HG02678 (cell line): ENCODE data around the gene TLE3.

ENCODE experiments used
- ATAC-seq: cut with Tn5 transposase; IDR thresholded peaks from one replicate; pipeline ENCODE4 v1.9.1; 2021; ENCODE audit warnings: mild to moderate bottlenecking, moderate library complexity; ENCODE audit not compliant: unreplicated experiment

TLE3 gene

DNA sequence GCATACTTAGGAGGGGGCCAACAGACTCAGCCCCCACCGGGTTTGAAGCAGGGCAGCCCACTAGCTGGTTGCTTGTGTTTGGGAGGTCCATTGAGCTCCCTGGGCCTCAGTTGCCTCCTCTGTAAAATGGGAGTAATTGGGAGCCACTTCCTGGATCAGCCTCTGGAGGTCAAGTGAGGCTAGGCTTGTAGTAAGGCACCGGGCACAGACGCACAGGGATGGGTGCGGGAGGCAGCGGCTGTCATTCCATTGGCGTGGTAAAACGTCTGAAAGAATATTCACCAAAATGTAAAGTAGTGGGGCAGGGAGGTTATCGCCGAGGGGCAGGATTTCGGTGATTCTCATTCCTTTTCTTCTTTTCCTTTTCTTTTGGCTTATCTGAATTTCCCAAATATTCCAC, 64.6 kb downstream of the TLE3 start:
- ATAC-seq = no peak

DNA sequence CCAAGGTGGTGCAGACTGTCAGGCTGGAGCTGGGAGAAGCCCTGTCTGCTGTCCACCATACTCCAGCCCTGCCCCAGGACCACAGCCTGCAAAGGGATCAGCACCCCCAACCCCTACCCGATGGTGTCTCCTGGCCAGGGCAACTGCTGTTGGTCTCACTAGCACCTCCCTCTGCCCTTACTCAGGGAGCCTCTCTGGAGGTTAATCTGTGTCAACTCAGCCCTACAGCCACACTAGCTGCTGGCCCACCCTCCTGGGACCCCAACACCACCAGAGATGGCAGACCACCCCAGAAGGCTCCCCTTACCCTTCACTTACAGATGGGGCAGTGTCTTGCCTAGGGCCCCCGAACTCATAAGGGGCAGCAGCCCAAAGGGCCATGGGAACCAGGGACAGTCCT, 65.2 kb downstream of the TLE3 start:
- ATAC-seq = no peak

DNA sequence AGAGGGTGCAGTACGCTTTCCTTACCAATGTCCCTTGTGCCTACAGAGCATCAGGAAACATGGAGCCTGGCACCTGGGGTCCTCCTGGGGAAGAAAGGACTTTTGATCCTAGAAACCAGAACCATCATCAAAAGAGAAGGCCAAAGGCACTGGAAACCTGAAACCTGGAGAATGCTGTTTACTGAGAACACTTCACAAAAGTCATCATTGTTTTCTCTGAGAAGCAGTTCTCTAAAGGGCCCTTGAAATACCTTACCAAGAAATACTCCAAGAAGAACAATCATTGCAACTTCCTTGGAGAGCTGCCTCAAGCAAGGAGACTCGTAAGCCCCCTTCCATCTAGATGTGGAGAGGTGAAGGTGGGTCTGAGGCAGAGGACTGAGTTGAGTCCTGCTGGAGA, 66.0 kb downstream of the TLE3 start:
- no peak for ATAC-seq

DNA sequence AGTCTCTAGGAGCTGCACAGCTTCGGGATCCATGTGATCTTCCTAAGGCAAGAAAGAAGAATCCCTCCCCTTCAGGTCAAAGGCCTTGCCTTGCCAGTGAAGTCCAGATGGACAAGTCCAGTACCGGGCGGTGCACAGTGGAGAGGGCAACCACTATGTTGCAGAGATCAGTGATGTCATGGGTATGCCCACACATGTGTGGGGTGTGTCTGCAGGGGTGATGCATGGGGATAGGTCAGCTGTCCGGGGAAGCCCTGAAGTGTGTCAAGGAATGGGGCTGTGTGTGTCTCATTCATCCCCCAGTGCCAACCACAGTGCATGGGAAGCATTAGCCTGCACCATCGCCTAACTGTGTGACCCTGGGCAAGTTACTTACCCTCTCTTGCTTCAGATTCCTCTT, 66.5 kb downstream of the TLE3 start:
- no peak for ATAC-seq

DNA sequence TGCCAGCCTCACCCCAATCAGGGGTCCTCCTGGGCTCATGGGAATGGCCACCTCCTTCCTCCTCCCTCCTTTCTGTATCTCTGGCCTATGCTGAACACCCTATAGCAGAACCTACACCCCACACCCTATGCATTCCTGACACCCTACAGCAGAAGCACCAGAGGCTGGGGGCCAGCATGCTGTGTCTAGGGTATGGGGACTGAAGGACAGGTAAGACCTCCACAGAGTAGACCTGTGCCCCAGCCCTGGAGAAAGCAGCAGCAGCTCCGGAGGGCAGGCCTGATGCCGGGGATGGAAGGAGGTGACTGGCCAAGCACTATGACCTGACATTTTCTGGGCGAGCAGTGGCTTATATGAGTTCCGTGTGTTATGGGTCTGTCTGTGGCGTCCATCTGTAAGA, 66.9 kb downstream of the TLE3 start:
- no peak for ATAC-seq

DNA sequence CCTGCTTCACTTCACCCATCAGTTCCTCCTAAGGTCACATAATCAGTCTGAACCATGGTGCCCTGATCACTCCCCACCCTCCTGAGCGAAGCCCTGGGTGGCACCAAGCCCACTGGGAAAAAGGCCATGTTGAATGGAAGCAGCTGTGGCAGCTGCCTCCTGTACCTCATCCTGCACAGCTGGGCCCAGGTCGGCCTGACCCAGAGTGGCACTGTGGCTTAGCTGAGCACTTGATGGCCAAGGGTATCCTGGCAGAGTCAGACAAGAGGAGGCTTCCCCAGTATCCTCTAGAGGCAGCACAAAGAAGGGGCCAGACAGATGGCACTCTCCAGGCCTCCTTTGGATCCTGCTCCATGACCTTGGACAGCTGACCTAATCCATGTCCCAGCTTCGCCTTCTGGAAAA, 68.4 kb downstream of the TLE3 start:
- ATAC-seq = no peak

DNA sequence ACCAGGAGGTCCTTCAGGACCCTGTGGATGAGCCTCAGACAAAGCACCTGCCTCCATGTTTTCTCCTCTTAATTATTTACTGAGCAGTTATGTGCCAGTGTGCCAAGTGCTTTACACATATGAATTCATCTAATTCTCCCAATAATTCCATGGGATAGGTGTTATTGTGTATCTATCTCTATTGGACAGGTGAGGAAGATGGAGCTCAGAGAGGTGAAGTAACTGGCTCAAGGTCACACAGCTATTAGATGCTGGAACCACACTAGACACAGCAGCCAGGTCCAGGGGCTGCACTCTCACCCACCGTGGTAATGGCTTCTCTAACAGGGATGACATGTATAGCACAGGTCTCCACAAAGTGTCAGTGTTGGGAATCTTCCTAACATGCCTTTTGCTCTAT, 70.2 kb downstream of the TLE3 start:
- no peak for ATAC-seq

DNA sequence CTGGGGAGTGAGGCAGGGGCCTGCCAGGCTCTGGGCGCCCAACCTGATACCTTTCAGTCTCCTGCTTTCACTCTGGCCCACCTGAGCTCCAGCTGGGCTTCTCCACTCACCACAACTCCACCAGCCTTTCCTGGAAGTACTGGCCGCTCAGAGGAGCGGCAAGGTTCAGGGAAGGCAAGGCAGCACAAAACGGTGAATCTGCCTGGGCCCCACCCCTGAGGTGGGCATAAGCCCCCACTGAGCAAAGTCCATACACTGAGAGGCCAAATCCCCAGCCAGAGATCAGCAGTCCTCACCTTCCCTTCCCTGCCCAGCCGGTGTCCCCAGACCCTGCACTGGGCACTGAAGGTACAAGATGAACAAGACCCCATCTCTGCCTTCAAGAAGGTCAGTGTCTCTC, 70.7 kb downstream of the TLE3 start:
- no peak for ATAC-seq

DNA sequence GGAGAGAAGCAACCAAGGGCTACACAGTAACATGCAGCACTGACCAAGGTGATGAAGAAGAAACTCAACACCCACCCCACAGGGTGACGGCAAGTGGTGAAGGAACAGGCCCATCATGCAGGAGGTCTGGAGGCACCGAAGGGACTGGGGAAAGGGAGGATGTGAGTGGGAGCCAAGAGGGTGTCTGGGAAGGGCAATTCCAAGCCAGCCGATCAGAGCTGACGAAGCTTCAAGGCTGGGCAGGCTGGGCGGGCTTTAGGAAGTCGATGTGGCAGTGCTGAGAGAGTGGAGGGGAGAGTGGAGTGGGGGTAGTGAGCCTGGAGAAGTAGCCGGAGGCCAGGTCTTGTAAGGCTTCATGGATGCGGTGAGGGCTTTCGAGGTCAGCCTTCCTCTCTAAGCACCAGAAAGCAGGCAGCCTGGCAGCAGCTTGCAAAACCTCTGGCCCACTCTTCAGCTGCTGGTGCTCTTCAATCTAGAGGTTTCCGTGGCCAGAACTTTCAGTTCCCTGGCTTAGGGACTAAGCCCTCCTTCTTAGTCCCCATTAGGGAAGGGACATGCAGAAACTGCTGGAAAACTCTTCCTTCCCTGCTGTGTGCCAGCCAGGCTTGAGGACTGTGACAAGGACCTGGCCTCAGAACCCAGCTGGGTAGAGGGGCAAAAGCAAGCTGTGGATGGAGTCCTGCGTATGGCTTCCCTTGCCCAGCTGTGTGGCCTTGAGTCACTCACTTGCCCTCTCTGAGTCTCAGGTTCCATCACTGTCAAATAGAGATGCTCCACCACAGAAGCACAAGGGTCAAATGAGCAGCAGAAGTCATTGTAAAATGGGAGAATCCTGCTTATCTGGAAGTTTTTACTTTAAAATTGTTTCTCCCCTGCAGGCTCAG, 72.1 kb downstream of the TLE3 start:
- ATAC-seq = no peak

DNA sequence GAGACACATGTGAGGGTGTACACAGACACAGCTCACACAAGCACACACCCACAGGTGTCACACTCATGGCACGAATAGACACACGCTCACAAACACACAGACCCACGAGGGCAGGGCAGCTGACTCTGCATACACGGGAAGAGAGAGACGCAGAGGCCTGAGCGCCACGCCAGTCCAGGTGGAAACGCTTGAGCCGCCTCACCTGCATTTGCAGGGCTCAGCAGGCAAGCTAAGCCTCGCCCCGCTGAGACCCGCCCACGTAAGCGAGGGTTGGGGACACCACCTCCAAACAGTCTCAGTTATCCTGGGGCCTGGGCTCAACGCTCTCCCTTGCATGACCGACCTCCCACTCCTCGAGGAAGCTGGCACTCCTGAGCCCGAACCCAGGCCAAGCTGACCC, 73.2 kb downstream of the TLE3 start:
- no peak for ATAC-seq

DNA sequence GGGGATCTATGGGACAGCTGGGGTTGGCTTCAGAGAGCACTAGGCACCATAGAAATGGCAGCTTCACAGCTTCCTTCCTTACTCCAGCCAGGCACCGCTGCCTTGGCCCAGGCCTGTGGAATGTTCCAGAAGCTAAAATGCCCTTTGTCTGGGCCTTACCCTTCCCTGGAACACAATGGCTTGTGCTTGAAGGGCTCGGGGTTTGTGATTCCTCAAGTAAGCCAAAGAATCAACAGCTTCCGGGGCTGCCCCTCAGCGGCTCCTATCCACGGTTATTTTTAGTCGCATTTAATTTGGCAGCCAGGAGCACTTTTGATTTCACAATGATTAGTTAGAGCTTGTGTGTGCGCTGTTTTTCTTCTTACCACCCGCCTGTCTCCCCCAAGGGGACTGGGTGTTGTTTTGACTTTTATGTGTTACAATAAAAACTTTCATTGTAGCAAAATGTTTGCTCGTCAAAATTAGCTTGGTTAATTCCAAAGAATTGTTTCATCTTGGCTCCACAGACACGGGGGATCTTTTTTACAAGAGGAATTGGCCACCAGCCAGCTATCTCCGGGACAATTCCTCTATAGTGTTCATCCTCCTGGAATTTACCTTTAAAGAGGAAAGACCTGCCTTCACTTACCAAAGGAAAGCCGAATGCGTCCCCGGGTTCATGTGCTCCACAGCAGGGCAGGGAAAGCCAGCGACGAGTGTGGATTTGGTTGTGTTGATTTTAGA, 73.8 kb downstream of the TLE3 start:
- ATAC-seq = no peak

DNA sequence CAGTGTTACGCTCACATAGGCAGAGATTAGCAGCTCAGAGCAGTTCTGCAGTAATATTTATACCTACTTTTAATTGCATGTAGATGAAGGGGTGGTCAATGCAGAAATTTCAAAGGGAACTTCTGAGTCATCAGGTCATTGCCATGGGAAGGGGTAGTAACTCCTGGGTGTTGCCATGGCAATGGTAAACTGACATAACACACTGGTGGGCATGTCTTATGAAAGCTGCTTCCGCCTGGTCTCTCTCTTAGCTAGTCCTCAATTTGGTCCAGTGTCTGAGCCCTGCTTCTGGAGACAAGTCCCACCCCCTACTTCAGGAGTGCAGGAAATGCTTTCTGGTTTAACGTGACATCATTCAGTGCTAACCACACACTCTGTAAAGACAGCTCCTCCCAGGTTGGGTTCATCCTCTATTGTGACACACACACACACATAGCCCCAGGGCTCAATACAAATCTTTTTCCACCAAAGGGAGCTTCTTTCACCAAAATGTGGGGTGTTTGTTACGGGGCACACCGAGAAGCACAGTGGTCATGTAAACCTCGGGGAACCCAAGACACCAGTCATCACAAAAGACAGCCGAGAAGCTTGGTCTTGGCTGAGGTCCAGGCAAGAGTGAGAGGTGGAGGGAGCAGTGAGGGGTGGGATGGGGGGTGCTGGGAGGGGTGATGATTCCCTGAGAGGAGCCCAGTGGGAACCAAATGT, 74.5 kb downstream of the TLE3 start:
- no peak for ATAC-seq

DNA sequence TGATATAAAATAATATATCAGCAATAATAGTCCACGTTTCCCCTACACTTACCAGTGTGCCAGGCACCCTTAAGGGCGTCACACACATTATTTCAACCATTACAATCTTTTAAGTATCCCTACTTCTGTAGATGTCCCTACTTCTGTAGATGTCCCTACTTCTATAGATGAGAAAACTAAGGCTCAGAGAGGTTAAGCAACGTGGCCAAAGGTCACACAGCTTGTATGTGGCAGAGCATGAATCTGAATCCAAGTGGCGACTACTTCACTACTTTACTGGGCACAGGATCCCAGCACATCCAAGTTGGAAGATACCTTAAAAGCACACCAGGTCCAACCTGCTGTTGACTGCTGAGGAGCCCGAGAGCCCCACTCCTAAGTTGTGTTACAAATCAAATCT, 77.5 kb downstream of the TLE3 start:
- no peak for ATAC-seq

DNA sequence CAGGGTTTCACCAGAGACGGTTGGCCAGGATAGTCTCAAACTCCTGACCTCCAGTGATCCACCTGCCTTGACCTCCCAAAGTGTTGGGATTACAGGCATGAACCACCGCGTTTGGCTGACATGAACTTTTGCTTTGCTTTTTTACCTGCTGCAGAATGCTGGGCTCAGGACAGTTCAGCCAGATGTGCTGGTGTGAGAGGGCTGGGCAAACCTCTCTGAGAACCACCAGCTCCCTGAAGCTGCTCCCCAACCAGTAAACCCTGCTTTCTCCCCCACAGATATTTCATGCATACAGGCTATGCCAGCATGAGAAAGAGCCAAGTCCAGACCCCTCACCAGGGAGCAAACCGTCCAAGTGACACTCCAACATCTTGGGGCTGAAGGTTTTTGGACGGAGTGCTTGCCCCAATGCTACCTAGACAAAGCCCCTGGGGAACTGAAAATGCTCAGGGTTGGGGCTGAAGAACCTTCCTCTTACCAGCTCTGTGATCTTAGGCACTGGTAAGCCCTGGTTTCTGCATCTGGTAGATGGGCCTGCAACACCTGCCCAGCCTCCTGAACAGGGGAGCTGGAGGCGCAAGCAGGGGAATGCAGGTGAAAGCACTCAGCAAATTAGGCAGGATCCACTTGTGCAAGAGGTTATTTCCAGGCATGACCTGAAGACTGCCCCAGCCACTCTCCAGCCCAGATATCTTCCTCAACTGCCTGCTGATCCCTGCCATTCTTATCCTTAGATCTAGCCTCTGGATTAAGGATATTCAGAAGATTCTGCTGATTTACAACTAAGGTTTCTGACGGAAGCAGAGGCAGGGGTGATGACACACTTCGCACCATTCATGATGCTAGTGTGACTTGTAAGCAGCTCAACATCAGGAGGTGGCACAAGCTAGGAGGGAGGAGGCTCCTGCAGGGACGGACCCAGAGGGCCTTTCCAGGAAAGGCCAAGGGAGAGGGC, 78.8 kb downstream of the TLE3 start:
- no peak for ATAC-seq

DNA sequence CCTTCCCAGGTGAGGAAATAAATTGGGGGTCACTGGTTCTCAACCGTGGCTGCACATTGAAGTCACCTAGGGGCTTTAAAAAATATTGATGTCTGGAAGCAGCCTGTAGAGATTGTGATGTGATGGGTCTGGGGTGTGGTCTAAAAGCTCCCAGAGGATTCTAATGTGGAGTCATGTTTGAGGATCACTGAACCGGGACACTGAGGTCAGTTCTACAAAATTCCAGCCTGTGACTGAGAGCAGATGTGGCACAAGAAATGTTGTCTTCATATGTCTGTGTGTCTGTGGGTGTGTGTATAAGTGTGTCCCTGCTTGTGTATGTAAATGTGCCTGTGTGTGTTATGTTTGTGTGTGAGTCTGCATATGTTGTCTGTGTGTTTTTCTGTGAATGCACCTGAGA, 79.9 kb downstream of the TLE3 start:
- no peak for ATAC-seq

DNA sequence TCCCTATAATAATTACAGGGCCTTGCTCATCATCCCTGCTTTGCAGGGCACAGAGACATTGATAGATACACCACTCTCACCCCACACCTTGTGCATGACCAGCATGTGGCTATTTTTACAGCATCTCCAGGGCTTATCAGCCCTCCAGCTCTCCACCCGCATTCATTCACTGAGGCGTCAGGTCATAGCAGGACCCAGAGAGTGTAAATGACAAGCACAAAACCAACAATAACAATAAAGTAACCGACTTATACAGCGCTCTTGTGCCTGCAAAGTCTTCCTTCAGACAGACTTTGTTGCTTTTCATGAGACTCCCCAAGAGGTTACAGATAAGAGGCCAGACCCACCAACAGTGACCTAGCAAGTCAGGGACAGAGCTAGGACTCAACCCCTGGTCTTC, 80.7 kb downstream of the TLE3 start:
- ATAC-seq = no peak

DNA sequence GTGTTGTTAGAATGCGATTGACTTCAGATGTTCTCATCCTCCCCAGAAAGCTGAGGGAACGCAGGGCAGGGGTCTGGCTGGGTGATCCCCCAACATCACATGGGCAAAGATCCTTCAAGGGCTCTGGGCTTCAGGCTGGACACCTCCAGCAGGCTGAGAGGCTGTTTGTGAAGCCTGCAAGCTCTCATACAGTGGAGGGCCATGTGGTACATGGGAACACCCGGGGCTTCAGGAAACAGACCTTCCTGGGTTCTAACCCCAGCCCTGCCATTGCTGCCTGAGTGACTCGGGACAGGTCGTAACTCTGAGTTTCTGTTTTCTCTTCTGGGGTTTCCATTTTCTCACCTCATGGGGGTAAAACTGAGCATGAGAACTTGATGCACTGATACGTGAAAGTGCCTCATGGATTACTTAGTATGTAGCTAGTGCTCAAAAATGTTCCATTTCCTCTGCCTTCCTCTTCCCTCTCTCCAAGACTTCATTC, 81.2 kb downstream of the TLE3 start:
- ATAC-seq = no peak

DNA sequence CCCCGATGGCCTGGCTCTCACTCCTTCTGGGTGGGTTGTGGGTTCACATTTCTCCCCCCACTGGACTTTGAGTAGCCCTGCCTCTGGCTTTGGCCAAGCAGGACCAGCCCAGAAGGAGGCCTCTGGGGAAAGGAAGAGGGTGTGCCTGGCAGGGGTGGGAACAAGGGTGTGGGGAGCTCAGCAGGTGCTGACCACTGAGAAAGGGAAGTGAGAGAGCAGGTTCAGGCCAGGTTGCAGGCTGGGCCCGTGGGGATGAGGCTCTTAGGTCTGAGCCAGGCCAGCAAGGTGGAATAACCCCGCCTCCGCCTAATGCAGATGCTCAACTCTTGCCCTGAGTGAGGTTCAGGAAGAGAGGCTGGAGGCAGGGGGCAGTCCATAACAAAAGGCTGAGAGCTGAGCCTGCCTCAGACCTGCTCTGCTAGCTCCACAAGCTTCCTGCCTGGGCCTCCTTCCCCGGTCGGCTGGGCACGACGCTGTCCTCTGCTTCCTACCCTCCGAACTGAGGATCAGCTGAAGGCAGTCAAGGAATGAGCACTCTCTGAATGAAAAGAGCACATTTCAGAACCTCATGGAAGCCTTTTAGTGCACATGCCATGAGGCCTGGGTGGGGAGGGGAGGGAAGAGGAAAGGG, 82.7 kb downstream of the TLE3 start:
- peak; percentile 86 for ATAC-seq

DNA sequence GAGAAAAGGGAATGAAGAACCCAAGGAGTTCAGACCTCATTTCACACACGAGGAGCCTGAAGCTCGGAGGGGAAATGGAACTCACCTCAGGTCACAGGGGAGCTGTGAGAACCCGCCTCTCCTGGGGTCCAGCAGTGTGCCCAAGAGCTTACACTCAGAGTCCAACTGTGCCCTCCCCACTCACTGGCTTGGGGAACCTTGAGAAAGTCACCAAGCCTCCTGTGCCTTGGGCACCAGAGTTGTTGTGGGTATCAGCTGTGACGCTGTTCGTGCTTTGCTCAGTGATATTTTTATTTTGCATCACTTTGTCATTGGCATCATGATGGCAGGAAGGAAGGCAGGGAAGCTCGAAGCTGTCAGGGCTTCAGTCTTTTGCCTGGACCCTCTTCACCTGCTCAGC, 83.4 kb downstream of the TLE3 start:
- ATAC-seq = no peak

DNA sequence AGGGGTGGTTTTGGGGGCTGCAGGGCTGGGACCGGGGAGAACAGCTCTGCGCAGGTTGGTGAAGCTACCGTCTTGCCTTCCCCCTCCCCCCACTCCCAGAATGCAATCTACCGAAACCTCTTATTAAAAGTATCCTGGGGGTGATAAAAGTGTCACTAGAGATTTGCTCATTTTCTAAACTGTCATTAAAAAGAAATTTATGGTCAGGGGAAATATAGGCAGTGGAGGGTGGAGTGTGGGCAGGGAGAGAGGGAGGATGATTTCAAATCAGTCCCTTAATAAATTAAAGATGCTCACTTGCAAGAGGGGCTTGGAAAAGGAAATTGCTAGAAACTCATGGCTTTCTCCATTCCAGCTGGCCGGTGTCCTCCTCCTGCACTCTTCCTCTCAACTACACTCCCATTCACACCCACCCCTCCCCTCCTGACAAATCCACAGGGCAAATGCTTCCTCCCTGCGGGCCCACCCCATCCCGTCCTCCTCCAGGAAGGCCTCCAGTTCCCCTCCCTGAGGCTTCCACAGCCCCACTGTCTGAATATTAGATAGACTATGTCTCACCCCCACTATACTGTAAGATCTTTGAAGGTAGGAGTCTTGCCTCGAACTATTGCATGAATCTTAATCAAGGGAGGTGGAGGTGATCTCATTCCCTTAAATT, 83.9 kb downstream of the TLE3 start:
- ATAC-seq = no peak
